Measurements from ENCODE around the gene FGFRL1. TPM values are rescaled to one million over a fixed set of nuclear protein-coding genes. Genes with fewer than 3 reads are reported as not detected.

The FGFRL1 gene
- total and polyA plus RNA-seq, 3 donors from 2014 or later = 13.7 to 25.6 (median 14.4) TPM

DNA sequence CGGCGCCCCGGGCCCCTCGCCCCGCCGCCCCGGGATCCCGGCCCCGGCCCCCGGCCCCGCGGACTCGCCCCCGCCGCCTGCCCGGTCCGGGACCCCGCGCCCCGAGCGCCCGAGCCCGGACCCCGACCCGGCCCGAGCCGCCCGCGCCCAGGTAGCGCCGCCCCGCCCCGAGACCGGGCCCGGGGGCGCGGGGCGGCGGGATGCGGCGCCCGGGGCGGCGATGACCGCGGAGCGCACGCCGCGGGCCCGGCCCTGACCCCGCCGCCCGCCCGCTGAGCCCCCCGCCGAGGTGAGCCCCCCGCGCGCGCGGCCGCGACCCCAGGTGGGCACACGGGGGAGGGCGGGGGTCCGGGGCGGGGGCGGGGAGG, 224 bp downstream of the FGFRL1 start:
- Histone ChIP-seq H3K4me3 (peak overlapping the region in 1 of 2 donors; percentile 39), H3K9me3 (no peaks in the 10 kb centered on the region), H3K36me3 (ENCODE audit: low read depth, missing control alignments) (no peaks in the 10 kb centered on the region), H3K27ac (no peak overlapping the region), H3K27me3 (no peaks in the 10 kb centered on the region), H3K4me1 (peaks cover 20% of the 10 kb centered on the region)
- intact Hi-C loops (cut with DNase I; ENCODE audit: low total_unique reads) = no loop called here
- no peak for DNase-seq
- TF ChIP-seq CTCF (IDR thresholded peaks at IDR 0.05) = no peak
- TF ChIP-seq POLR2A (IDR thresholded peaks at IDR 0.05) = no peak
- WGBS, 2 donors = no CpG with 5 or more reads among the region's 69 CpGs

GRCh38 chr4:1012034-1012739, 761 bp downstream of the FGFRL1 start:
- 23% methylated on average over 29 of the region's 69 CpGs; no CpG with 5 or more reads in 1 of the 2 donors for WGBS, 2 donors
- Histone ChIP-seq H3K27me3 (no peaks in the 10 kb centered on the region), H3K9me3 (no peaks in the 10 kb centered on the region), H3K27ac (no peak overlapping the region), H3K36me3 (ENCODE audit: low read depth, missing control alignments) (no peaks in the 10 kb centered on the region), H3K4me3 (peak overlapping the region; percentile 39), H3K4me1 (peaks cover 20% of the 10 kb centered on the region)
- intact Hi-C loops (cut with DNase I; ENCODE audit: low total_unique reads) = no loop called here
- no peak for TF ChIP-seq POLR2A (IDR thresholded peaks at IDR 0.05)
- no peak for TF ChIP-seq CTCF (IDR thresholded peaks at IDR 0.05)
- no peak for DNase-seq

DNA sequence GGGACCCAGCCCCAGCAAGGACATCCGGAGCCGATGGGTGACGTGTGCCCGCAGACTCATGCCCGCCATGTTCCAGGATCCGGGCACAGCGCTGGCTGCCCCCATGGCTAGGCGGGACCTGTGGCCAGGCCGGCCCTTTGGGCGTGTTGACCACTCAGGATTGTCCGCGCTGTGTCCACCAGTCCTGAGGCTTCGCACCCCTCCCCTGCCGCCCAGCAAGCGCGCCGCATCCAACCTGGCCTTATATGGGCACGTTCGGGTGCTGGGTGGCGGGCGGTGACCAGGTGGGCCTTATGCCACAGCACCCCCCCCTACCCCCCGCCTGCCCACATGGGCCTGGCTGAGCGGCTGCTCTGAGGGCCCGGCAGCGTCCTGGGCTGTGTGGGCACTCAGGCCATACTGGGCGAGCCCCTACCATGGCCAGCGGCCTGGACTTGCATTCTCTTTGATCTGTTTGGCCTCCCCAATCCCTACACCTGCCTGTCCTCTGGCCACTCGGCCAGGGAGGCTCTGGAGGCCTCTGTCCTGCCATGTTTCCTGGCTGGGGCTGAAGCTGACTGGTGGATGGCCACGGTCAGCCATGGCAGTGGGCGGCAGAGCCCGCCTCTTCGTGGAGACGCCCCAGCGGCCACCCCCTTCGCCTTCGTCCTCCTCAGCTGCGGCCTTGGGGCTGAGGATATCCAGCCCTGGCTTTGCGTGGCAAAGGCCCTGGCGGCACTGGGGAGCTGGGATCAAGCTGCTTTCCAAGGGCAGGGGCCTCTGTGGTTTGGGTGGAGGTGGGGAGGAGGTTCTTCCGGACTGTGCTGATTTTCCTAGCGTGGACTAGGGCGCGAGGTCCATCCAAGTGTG, 2.0 kb downstream of the FGFRL1 start:
- H3K4me1 ChIP-seq = peaks cover 20% of the 10 kb centered on the region
- no peak overlapping the region for H3K27ac ChIP-seq
- no peaks in the 10 kb centered on the region for H3K36me3 ChIP-seq (ENCODE audit: low read depth, missing control alignments)
- no peak for DNase-seq
- H3K27me3 ChIP-seq = no peaks in the 10 kb centered on the region
- H3K9me3 ChIP-seq = no peaks in the 10 kb centered on the region
- intact Hi-C loops (cut with DNase I; ENCODE audit: low total_unique reads) = no loop called here
- TF ChIP-seq POLR2A (IDR thresholded peaks at IDR 0.05) (no peak), CTCF (IDR thresholded peaks at IDR 0.05) (no peak)
- WGBS, 2 donors = 91 to 95% methylated on average over 11 to 43 of the region's 43 CpGs
- no peak overlapping the region for H3K4me3 ChIP-seq

- H3K9me3 ChIP-seq = no peaks in the 10 kb centered on the region
- DNase-seq = no peak
- H3K4me3 ChIP-seq = no peak overlapping the region
- no peaks in the 10 kb centered on the region for H3K36me3 ChIP-seq (ENCODE audit: low read depth, missing control alignments)
- H3K4me1 ChIP-seq = peaks cover 12% of the 10 kb centered on the region
- no peak overlapping the region for H3K27ac ChIP-seq
- intact Hi-C loops (cut with DNase I; ENCODE audit: low total_unique reads) = no loop called here
- H3K27me3 ChIP-seq = no peaks in the 10 kb centered on the region
- 83 to 84% methylated on average over 20 to 32 of the region's 36 CpGs for WGBS, 2 donors
- TF ChIP-seq CTCF (IDR thresholded peaks at IDR 0.05) (no peak), POLR2A (IDR thresholded peaks at IDR 0.05) (no peak)
Observed at GRCh38 chr4:1014291-1015167, 3.1 kb downstream of the FGFRL1 start.

All from testis (tissue), 3 donors.